Caco-2 (cell line): Measurements from ENCODE around the gene CDKL4. TPM values are rescaled to one million over a fixed set of nuclear protein-coding genes. Genes with fewer than 3 reads are reported as not detected.
A peak's percentile ranks its signal among the peaks of the same experiment; 100 is the strongest.
"Not testable (repeated sequence)": the region's sequence is repeated elsewhere in the genome, so short reads cannot be mapped to it uniquely, and the experiment has no call there.

Source experiments
- BruUV-seq: library from RNA; stranded (reverse); fragments of 400-500 nt; replicated peaks from 2 replicates; lab custom pipeline; 2021; lab: Mats Ljungman, UMichigan
- CTCF ChIA-PET: fragments of 300-600 bp; sonication (Branson Sonifier 250); formaldehyde crosslinking; loops from one replicate; lab custom pipeline; 2022; ENCODE audit warnings: antibody characterized with exemption; lab: Charles Lee
- POLR2A ChIA-PET: fragments of 300-600 bp; sonication (Branson Sonifier 250); formaldehyde crosslinking; loops from one replicate; lab custom pipeline; 2022; ENCODE audit warnings: antibody characterized with exemption; lab: Charles Lee
- DNase-seq, 2 experiments: peaks; one replicate each; pipeline versions ENCODE4 v3.0.0 to v3.0.0-alpha.2; 2020 to 2022
- H3K27me3 ChIP-seq: replicated peaks from 2 replicates; pipeline ENCODE4 v1.6.0; 2011; ENCODE audit warnings: low read length; ENCODE audit not compliant: control insufficient read depth, insufficient read depth
- H3K36me3 ChIP-seq: 2 replicates; pipeline ENCODE4 v1.5.1; 2011; ENCODE audit warnings: low read length; ENCODE audit not compliant: control insufficient read depth, insufficient read depth
- H3K4me1 ChIP-seq: fragments of 250-450 bp; sonication (Bioruptor Pico); 2 replicates; pipeline ENCODE4 v1.5.1; 2020; ENCODE audit warnings: mild to moderate bottlenecking
- H3K4me3 ChIP-seq: 2 replicates; pipeline ENCODE4 v1.5.1; 2011; ENCODE audit warnings: low read depth, mild to moderate bottlenecking, control low read depth, low read length
- H3K9me3 ChIP-seq: fragments of 250-450 bp; sonication (Bioruptor Pico); 2 replicates; pipeline ENCODE4 v1.5.1; 2020; ENCODE audit warnings: mild to moderate bottlenecking, moderate library complexity
- H3K27ac Mint-ChIP-seq: one replicate; pipeline ENCODE4 v1.8.0; 2022; ENCODE audit warnings: mixed read lengths; ENCODE audit not compliant: unreplicated experiment
- H3K27me3 Mint-ChIP-seq: one replicate; pipeline ENCODE4 v1.8.0; 2022; ENCODE audit warnings: mixed read lengths; ENCODE audit not compliant: insufficient read depth, unreplicated experiment
- H3K36me3 Mint-ChIP-seq: one replicate; pipeline ENCODE4 v1.8.0; 2022; ENCODE audit warnings: mild to moderate bottlenecking, mixed read lengths; ENCODE audit not compliant: insufficient read depth, unreplicated experiment
- H3K4me1 Mint-ChIP-seq: one replicate; pipeline ENCODE4 v1.8.0; 2022; ENCODE audit warnings: low read depth, mixed read lengths; ENCODE audit not compliant: unreplicated experiment
- H3K4me3 Mint-ChIP-seq: one replicate; pipeline ENCODE4 v1.8.0; 2022; ENCODE audit warnings: mild to moderate bottlenecking, moderate library complexity, mixed read lengths; ENCODE audit not compliant: unreplicated experiment
- H3K9me3 Mint-ChIP-seq: one replicate; pipeline ENCODE4 v1.8.0; 2022; ENCODE audit warnings: mixed read lengths; ENCODE audit not compliant: unreplicated experiment
- intact Hi-C: fragments of 100-400 bp; cut with micrococcal nuclease; formaldehyde crosslinking; loops from one replicate; pipeline ENCODE4 v1.10.0; 2022; ENCODE audit not compliant: unreplicated experiment
- total RNA-seq: library from RNA; stranded (reverse); gene quantifications from 2 replicates; pipeline ENCODE4 v1.2.3, GENCODE V29; 2022
- TF ChIP-seq, protein P1 (sequence below), 2 experiments: fragments of 200-600 bp in 1 of 2; IDR thresholded peaks; 1 replicate in 1 of 2; 2 replicates in 1 of 2; pipeline versions ENCODE4 v1.5.1 to v1.8.0; 2011 to 2022; ENCODE audit warnings: antibody characterized with exemption in 1 of 2, control low read depth in 1 of 2, inconsistent platforms in 1 of 2, low read depth in 1 of 2, low read length in 1 of 2, mild to moderate bottlenecking in 1 of 2, moderate library complexity in 1 of 2; ENCODE audit not compliant: insufficient read depth in 1 of 2, severe bottlenecking in 1 of 2, unreplicated experiment in 1 of 2

The CDKL4 gene
- total RNA-seq, 1 experiment from 2014 or later, result 1.4 TPM

DNA sequence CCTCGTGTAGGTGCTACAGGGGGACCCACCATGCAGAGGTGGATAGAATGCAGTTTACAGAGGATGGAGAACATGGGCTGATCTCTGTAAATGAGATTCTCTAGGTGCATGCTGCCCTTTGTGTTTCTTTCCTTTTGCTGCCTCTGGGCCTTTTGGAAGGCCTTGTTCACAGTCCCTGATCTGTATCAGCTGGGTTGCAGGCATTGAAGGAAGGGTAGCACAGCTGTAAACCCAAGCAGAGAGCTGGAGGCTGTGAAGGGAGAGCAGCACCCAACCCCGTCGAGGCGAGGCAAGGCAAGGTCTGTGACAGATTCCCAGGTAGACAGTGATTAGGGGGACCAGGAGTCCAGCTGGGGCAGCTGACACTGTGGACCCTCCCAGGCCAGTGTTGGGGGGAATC, 66.8 kb downstream of the CDKL4 start:
- no peak overlapping the region for H3K4me3 Mint-ChIP-seq
- H3K36me3 Mint-ChIP-seq, result no peaks in the 10 kb centered on the region
- POLR2A ChIA-PET, result no interaction called here
- H3K9me3 ChIP-seq, result no peaks in the 10 kb centered on the region
- no peaks in the 10 kb centered on the region for H3K27me3 Mint-ChIP-seq
- no peaks in the 10 kb centered on the region for H3K36me3 ChIP-seq
- no peaks in the 10 kb centered on the region for H3K9me3 Mint-ChIP-seq
- H3K4me1 Mint-ChIP-seq, result peaks cover 7% of the 10 kb centered on the region
- no peak overlapping the region for H3K27ac Mint-ChIP-seq
- TF ChIP-seq, protein P1, sequence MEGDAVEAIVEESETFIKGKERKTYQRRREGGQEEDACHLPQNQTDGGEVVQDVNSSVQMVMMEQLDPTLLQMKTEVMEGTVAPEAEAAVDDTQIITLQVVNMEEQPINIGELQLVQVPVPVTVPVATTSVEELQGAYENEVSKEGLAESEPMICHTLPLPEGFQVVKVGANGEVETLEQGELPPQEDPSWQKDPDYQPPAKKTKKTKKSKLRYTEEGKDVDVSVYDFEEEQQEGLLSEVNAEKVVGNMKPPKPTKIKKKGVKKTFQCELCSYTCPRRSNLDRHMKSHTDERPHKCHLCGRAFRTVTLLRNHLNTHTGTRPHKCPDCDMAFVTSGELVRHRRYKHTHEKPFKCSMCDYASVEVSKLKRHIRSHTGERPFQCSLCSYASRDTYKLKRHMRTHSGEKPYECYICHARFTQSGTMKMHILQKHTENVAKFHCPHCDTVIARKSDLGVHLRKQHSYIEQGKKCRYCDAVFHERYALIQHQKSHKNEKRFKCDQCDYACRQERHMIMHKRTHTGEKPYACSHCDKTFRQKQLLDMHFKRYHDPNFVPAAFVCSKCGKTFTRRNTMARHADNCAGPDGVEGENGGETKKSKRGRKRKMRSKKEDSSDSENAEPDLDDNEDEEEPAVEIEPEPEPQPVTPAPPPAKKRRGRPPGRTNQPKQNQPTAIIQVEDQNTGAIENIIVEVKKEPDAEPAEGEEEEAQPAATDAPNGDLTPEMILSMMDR (IDR thresholded peaks at IDR 0.05; ENCODE audit: insufficient read depth in 1 of 2, low read depth in 1 of 2, low read length in 1 of 2, severe bottlenecking in 1 of 2, unreplicated experiment in 1 of 2), result no peak
- peaks cover 20% of the 10 kb centered on the region for H3K4me1 ChIP-seq
- peak in 1 of 2 experiments; percentile 42 for DNase-seq
- BruUV-seq, result no TSS peak
- intact Hi-C loops, result no loop called here
- no peaks in the 10 kb centered on the region for H3K27me3 ChIP-seq
- CTCF ChIA-PET, result no interaction called here
- H3K4me3 ChIP-seq, result no peak overlapping the region

DNA sequence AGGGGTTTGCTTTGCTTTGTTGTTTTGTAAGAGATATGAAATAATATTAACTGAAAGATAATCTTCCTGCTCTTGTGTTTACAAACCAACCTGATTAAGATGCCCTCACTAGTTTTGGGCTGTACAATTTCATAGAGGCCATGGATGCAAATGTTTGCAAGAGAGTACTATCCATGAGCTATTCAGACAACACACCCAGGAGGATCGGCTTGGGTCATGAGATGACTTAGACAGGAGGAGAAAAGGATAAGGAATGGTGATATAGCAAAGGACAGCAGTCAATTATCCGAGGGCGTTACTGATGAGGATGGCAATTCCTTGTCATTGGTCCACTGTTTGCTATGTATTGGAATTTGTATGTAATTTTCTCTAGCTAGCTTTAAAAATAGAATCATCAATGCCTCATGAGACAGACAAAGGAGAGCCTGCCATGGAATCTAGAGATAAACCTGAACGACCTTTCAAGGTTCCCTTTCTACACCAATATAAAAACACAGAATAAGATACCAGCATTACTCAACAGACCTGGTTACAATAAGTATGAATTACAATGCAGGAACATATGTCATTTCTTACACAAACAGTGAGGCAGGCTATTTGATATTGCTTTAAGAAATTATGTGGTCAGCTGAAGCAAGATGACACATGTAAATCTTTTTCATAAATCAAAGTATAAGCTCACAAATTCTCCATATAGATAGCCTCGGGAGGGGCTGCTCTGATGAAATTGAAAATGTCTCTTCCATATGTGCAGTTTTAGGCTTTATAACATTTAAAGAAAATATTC, 68.6 kb downstream of the CDKL4 start:
- Mint-ChIP-seq H3K36me3 (no peaks in the 10 kb centered on the region), H3K27ac (no peak overlapping the region), H3K27me3 (no peaks in the 10 kb centered on the region), H3K4me3 (no peak overlapping the region), H3K4me1 (no peaks in the 10 kb centered on the region), H3K9me3 (no peaks in the 10 kb centered on the region)
- Histone ChIP-seq H3K4me1 (peaks cover 7% of the 10 kb centered on the region; the same call in 1 of the 2 replicates), H3K36me3 (no peaks in the 10 kb centered on the region), H3K4me3 (no peak overlapping the region), H3K9me3 (no peaks in the 10 kb centered on the region), H3K27me3 (no peaks in the 10 kb centered on the region)
- ChIA-PET CTCF (interaction anchor here (0.9 kb wide), 1 partner anchor 53 kb away, joined by 4 read pairs; no protein-coding TSS in a partner anchor), POLR2A (interaction anchor here (0.5 kb wide), 1 partner anchor 382 kb away, joined by 3 read pairs; no protein-coding TSS in a partner anchor)
- intact Hi-C loops, result no loop called here
- DNase-seq, result no peak
- TF ChIP-seq, protein P1 (IDR thresholded peaks at IDR 0.05; ENCODE audit: insufficient read depth in 1 of 2, low read depth in 1 of 2, low read length in 1 of 2, severe bottlenecking in 1 of 2, unreplicated experiment in 1 of 2), result no peak
- no TSS peak for BruUV-seq

DNA sequence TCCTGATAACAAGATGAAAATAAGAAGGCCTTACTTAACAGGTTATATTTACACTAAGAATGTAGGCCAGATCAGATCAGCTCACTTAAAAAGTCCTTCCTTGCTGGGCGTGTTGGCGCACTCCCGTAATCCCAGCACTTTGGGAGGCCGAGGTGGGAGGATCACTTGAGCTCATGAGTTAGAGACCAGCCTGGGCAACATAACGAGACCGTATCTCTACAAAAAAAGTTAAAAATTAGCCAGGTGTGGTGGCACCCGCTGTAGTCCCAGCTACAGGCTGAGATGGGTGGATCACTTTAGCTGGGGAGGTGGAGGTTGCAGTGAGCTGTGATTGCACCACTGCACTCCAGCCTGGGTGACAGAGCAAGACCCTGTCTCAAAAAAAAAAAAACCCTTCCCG, 69.7 kb downstream of the CDKL4 start:
- no peaks in the 10 kb centered on the region for H3K36me3 ChIP-seq
- intact Hi-C loops, result no loop called here
- H3K4me3 ChIP-seq, result no peak overlapping the region
- Mint-ChIP-seq H3K4me1 (no peaks in the 10 kb centered on the region), H3K9me3 (no peaks in the 10 kb centered on the region), H3K4me3 (no peak overlapping the region), H3K27me3 (no peaks in the 10 kb centered on the region), H3K36me3 (no peaks in the 10 kb centered on the region), H3K27ac (no peak overlapping the region)
- ChIA-PET POLR2A (no interaction called here), CTCF (no interaction called here)
- DNase-seq, result no peak
- H3K4me1 ChIP-seq, result no peaks in the 10 kb centered on the region
- TF ChIP-seq, protein P1 (IDR thresholded peaks at IDR 0.05; ENCODE audit: insufficient read depth in 1 of 2, low read depth in 1 of 2, low read length in 1 of 2, severe bottlenecking in 1 of 2, unreplicated experiment in 1 of 2), result no peak
- H3K9me3 ChIP-seq, result no peaks in the 10 kb centered on the region
- no TSS peak for BruUV-seq
- no peaks in the 10 kb centered on the region for H3K27me3 ChIP-seq

DNA sequence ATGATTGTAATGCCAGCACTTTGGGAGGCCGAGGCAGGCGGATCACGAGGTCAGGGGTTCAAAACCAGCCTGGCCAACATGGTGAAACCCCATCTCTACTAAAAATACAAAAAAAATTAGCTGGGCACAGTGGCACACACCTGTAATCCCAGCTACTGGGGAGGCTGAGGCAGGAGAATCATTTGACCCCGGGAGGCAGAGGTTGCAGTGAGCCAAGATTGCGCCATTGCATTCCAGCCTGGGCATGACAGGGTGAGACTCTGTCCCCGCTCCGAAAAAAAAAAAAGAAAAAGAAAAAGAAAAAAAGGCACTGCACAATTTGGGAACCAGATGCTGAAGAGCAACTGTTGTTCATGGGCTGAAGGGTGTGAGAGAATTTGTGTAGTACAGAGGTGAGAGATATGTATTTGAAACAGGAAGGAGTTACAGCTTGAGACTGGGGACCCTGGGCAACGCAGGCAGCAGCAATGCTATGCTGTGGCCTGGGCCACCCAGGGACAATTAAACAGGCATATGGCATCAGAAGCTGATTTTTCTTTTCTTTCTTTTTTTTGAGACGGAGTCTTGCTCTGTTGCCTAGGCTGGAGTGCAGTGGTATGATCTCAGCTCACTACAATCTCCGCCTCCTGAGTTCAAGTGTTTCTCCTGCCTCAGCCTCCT, 71.6 kb downstream of the CDKL4 start:
- H3K9me3 Mint-ChIP-seq, H3K4me3 ChIP-seq, H3K27me3 ChIP-seq, DNase-seq, H3K4me3 Mint-ChIP-seq, CTCF ChIA-PET, H3K27me3 Mint-ChIP-seq, BruUV-seq, H3K4me1 ChIP-seq, H3K27ac Mint-ChIP-seq, H3K4me1 Mint-ChIP-seq, H3K36me3 ChIP-seq, H3K9me3 ChIP-seq, intact Hi-C loops, H3K36me3 Mint-ChIP-seq, POLR2A ChIA-PET: not testable (repeated sequence)
